ENCODE results near the gene NFIB. TPM values are rescaled to one million over a fixed set of nuclear protein-coding genes. Genes with fewer than 3 reads are reported as not detected.

Gene NFIB
- total and polyA plus RNA-seq, 8 donors: 88.8 to 144 (median 127) TPM

DNA sequence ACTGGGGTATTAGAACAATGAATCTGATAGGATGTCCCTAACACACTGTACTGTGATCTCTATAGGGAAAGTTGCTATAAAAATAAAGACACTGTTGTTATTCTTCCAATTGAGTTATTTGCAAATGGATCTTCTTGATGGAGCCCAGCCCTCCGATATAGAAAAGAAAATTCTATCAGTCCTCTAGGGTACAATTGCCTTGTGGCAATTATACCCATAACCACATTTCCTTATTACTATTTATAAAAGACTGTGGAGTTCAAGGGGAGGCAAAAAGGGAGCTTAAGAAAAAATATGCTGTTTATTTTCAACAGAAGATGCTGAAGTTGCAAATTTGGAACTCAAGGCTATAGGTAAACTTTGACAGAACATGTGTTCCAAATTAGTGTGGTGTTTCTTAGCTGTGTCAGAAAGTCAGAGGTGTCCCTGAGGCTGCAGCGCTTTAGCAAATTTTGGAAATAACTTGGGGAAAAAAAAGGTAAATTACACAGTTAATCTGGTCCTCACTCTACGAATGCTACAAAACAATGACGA, 116.5 kb downstream of the NFIB start:
- no peaks in the 10 kb centered on the region for H3K36me3 ChIP-seq
- H3K27me3 ChIP-seq: no peaks in the 10 kb centered on the region
- H3K4me3 ChIP-seq: no peak overlapping the region
- no peak for DNase-seq
- peaks cover 2 to 4% of the 10 kb centered on the region in 2 donors for H3K4me1 ChIP-seq
- no peak overlapping the region for H3K27ac ChIP-seq
- TF ChIP-seq, protein P1, sequence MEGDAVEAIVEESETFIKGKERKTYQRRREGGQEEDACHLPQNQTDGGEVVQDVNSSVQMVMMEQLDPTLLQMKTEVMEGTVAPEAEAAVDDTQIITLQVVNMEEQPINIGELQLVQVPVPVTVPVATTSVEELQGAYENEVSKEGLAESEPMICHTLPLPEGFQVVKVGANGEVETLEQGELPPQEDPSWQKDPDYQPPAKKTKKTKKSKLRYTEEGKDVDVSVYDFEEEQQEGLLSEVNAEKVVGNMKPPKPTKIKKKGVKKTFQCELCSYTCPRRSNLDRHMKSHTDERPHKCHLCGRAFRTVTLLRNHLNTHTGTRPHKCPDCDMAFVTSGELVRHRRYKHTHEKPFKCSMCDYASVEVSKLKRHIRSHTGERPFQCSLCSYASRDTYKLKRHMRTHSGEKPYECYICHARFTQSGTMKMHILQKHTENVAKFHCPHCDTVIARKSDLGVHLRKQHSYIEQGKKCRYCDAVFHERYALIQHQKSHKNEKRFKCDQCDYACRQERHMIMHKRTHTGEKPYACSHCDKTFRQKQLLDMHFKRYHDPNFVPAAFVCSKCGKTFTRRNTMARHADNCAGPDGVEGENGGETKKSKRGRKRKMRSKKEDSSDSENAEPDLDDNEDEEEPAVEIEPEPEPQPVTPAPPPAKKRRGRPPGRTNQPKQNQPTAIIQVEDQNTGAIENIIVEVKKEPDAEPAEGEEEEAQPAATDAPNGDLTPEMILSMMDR (IDR thresholded peaks at IDR 0.05): no peak
- intact Hi-C loops (cut with DNase I): no loop called here
- ATAC-seq: no peak
- no peaks in the 10 kb centered on the region for H3K9me3 ChIP-seq

DNA sequence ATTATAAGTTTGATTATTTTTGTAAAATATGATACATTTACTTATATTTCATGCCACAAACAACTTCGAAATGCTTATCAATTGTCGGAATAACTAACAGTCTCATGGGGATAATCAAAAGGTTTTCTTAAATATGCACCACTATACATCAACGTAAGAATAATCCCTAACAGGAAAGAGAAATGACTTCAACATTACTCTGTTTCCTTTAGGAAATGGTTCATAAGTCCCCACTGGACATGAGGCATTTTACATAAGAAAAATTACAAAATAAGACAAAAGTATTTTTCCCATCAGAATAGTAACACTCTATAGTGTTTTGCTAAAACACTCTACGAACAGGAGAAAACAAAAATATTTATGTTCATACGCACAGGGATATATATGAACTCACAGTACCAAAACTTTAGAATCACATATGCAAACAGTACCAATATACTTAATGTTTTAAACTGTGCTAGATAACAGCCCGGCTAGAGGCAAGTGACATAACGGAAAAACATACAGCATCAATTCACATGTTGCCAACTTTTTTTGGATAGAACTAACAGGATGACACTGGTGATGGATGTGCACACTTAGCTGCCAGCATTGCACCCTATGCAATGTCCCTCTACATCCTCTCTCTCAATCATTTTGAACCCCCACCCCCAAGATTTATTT, 120.5 kb downstream of the NFIB start:
- no peak for ATAC-seq
- intact Hi-C loops (cut with DNase I): no loop called here

DNA sequence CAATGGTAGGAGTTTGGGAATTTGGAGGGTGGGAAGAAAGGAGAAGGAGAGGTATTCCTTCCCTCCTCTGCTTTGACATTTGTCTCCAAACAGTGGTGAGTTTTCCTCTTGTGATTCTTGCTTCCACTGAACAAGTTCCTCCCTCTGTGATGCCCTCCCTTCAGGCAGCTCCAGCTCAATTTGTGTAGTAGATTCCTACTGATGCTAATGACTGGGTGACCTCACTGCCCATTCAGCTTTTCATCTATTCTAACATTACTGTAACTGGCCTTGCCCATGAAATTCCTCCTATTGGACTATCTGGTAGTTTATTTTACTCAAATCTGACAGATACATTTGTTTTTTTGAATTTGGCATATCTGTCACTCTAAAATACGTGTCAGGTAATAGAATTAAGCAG, 121.4 kb downstream of the NFIB start:
- TF ChIP-seq, protein P1 (IDR thresholded peaks at IDR 0.05): no peak
- Histone ChIP-seq H3K27ac (no peak overlapping the region), H3K36me3 (no peaks in the 10 kb centered on the region), H3K4me1 (no peaks in the 10 kb centered on the region), H3K27me3 (no peaks in the 10 kb centered on the region), H3K4me3 (no peak overlapping the region), H3K9me3 (no peaks in the 10 kb centered on the region)
- intact Hi-C loops (cut with DNase I): no loop called here
- DNase-seq: no peak
- ATAC-seq: no peak

More for the DNA sequence above, 120.5 kb downstream of the NFIB start:
- Histone ChIP-seq H3K27ac (no peak overlapping the region), H3K4me1 (no peaks in the 10 kb centered on the region), H3K4me3 (no peak overlapping the region), H3K9me3 (no peaks in the 10 kb centered on the region), H3K36me3 (no peaks in the 10 kb centered on the region), H3K27me3 (no peaks in the 10 kb centered on the region)
- DNase-seq: peak in 1 of 4 donors; percentile 44
- TF ChIP-seq, protein P1 (IDR thresholded peaks at IDR 0.05): no peak

DNA sequence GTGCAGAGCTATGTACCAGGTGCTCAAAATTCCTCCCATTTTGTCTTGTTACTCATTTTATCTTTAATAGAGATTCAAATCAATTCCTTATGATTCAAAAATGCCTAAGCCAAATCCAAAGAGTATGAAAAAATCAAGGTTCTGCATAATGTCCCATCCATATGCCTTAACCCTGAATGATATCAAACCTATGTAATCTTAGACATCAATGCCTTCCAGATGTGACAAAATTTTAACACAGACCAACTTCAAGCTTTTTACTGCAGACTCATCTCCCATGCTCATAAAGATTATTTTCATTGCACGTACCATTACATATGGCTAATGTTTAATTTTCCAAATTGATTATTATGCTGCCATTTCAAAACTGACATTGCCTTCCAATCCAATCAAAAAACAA, 122.4 kb downstream of the NFIB start:
- ATAC-seq: no peak
- intact Hi-C loops (cut with DNase I): no loop called here

DNA sequence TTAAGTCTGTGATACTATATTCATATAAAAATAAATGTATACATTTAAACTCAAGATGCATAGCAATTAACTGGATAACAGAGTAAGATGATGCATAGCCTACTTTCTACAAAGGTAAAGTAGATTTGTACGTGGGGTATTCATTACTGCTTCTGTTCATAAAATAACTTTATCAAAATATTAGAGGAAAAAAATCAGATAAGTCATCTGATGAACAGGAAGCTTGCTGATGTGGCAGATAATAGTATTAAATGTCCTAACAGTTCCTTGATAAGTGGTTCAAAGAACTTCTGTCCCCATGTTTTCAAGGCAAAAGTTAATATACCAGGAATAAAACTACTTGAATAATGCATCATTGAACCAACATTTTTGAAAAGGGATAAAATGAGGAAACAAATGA, 123.7 kb downstream of the NFIB start:
- Histone ChIP-seq H3K27me3 (no peaks in the 10 kb centered on the region), H3K36me3 (no peaks in the 10 kb centered on the region), H3K4me1 (no peaks in the 10 kb centered on the region), H3K27ac (no peak overlapping the region), H3K4me3 (no peak overlapping the region), H3K9me3 (no peaks in the 10 kb centered on the region)
- DNase-seq: no peak
- no peak for ATAC-seq
- TF ChIP-seq, protein P1 (IDR thresholded peaks at IDR 0.05): no peak
- intact Hi-C loops (cut with DNase I): no loop called here

More for the DNA sequence above, 122.4 kb downstream of the NFIB start:
- Histone ChIP-seq H3K9me3 (no peaks in the 10 kb centered on the region), H3K27ac (no peak overlapping the region), H3K27me3 (no peaks in the 10 kb centered on the region), H3K4me3 (no peak overlapping the region), H3K36me3 (no peaks in the 10 kb centered on the region), H3K4me1 (no peaks in the 10 kb centered on the region)
- TF ChIP-seq, protein P1 (IDR thresholded peaks at IDR 0.05): no peak
- no peak for DNase-seq
